Astrocyte of the cerebellum (primary cell): ENCODE measurements around the gene SYT7.
A peak's percentile ranks its signal among the peaks of the same experiment; 100 is the strongest.
"Not testable (repeated sequence)": the region's sequence is repeated elsewhere in the genome, so short reads cannot be mapped to it uniquely, and the experiment has no call there.

Experiments
- DNase-seq: peaks from one replicate; pipeline ENCODE4 v3.0.0-alpha.2; 2011; ENCODE audit warnings: low read depth
- H3K4me3 ChIP-seq: 2 replicates; pipeline ENCODE4 v1.5.1; 2011; ENCODE audit warnings: mild to moderate bottlenecking, low read depth, low read length, moderate library complexity
- CTCF ChIP-seq: IDR thresholded peaks from 2 replicates; pipeline ENCODE4 v1.5.1; 2012; ENCODE audit warnings: low read length, low read depth, moderate library complexity, mild to moderate bottlenecking; ENCODE audit errors: missing control alignments
- in situ Hi-C: cut with HindIII; loops from 2 replicates; pipeline ENCODE4 v1.10.0; 2017; ENCODE audit warnings: low sequenced_read_pairs

The SYT7 gene

GRCh38 chr11:61475433-61475832 is 105.4 kb downstream of the SYT7 start:
- TF ChIP-seq CTCF: no peak
- in situ Hi-C loops: no loop called here

GRCh38 chr11:61474013-61474643 is 106.7 kb downstream of the SYT7 start:
- H3K4me3 ChIP-seq: no peak overlapping the region
- TF ChIP-seq CTCF: no peak
- in situ Hi-C loops: no loop called here
- no peak for DNase-seq

More at GRCh38 chr11:61475433-61475832, 105.4 kb downstream of the SYT7 start:
- DNase-seq: no peak
- no peak overlapping the region for H3K4me3 ChIP-seq

GRCh38 chr11:61473370-61474012 is 107.4 kb downstream of the SYT7 start:
- no peak for TF ChIP-seq CTCF
- H3K4me3 ChIP-seq: no peak overlapping the region
- DNase-seq: no peak
- in situ Hi-C loops: no loop called here

GRCh38 chr11:61472868-61473267 is 108.0 kb downstream of the SYT7 start:
- no peak overlapping the region for H3K4me3 ChIP-seq
- peak; percentile 24 for DNase-seq
- in situ Hi-C loops: no loop called here
- TF ChIP-seq CTCF: no peak

- no peak for DNase-seq
- in situ Hi-C loops: no loop called here
- no peak overlapping the region for H3K4me3 ChIP-seq
- no peak for TF ChIP-seq CTCF
Observed at GRCh38 chr11:61472282-61472681, 108.6 kb downstream of the SYT7 start.

GRCh38 chr11:61468002-61468401 is 112.9 kb downstream of the SYT7 start:
- in situ Hi-C loops: no loop called here
- no peak overlapping the region for H3K4me3 ChIP-seq
- no peak for DNase-seq
- TF ChIP-seq CTCF: no peak

- DNase-seq, in situ Hi-C loops, H3K4me3 ChIP-seq: not testable (repeated sequence)
Observed at GRCh38 chr11:61467602-61468001, 113.3 kb downstream of the SYT7 start.
